Vagina (tissue), 2 donors: Measurements from ENCODE around the gene SIAH3. TPM values are rescaled to one million over a fixed set of nuclear protein-coding genes. Genes with fewer than 3 reads are reported as not detected.

Source experiments
- DNase-seq, 2 donors: peaks; one replicate each; pipeline ENCODE4 v3.0.0-alpha.2; 2017; ENCODE audit errors: extremely low spot score in 2 of 2
- H3K27ac ChIP-seq: fragments of 200-600 bp; sonication (generic); one replicate; pipeline ENCODE4 v1.5.1; 2019
- H3K27me3 ChIP-seq: fragments of 200-600 bp; sonication (generic); one replicate; pipeline ENCODE4 v1.5.1; 2019
- H3K36me3 ChIP-seq, 2 donors: fragments of 200-600 bp; sonication (generic); one replicate each; pipeline ENCODE4 v1.5.1; 2017 to 2019
- H3K4me1 ChIP-seq: fragments of 200-600 bp; sonication (generic); one replicate; pipeline ENCODE4 v1.5.1; 2019
- H3K4me3 ChIP-seq, 2 donors: fragments of 200-600 bp; sonication (generic); 1 replicate in 1 of 2; 2 replicates in 1 of 2; pipeline ENCODE4 v1.5.1; 2016 to 2019
- H3K9me3 ChIP-seq: fragments of 200-600 bp; sonication (generic); one replicate; pipeline ENCODE4 v1.5.1; 2019
- POLR2A ChIP-seq, 2 donors: fragments of 450-650 bp; IDR thresholded peaks; one replicate each; pipeline ENCODE4 v1.6.1; 2017; ENCODE audit warnings: antibody characterized with exemption in 2 of 2, mild to moderate bottlenecking in 2 of 2, moderate library complexity in 2 of 2
- POLR2AphosphoS5 ChIP-seq, 2 donors: sonication (generic); formaldehyde crosslinking; IDR thresholded peaks; one replicate each; pipeline ENCODE4 v1.9.0; 2017; ENCODE audit warnings: antibody characterized with exemption in 2 of 2, mild to moderate bottlenecking in 2 of 2, low read depth in 1 of 2; ENCODE audit not compliant: insufficient read depth in 1 of 2
- intact Hi-C: fragments of 100-400 bp; cut with DNase I; formaldehyde crosslinking; loops from one replicate; pipeline ENCODE4 v1.15.1; 2023
- total RNA-seq: library from RNA; depleted of rRNA; stranded (reverse); fragments of >200 nt; gene quantifications from one replicate; pipeline ENCODE4 v1.2.3, GENCODE V29; 2016
- TF ChIP-seq, protein P1 (sequence below), 3 experiments: fragments of 450-650 bp in 2 of 3; fragments of 200-600 bp in 1 of 3; sonication (generic) in 1 of 3; IDR thresholded peaks; one replicate each; pipeline ENCODE4 v1.5.1; 2017 to 2019; ENCODE audit warnings: antibody characterized with exemption in 3 of 3, mild to moderate bottlenecking in 2 of 3, moderate library complexity in 2 of 3

The SIAH3 gene
- total RNA-seq, 1 donor from 2014 or later: not detected

DNA sequence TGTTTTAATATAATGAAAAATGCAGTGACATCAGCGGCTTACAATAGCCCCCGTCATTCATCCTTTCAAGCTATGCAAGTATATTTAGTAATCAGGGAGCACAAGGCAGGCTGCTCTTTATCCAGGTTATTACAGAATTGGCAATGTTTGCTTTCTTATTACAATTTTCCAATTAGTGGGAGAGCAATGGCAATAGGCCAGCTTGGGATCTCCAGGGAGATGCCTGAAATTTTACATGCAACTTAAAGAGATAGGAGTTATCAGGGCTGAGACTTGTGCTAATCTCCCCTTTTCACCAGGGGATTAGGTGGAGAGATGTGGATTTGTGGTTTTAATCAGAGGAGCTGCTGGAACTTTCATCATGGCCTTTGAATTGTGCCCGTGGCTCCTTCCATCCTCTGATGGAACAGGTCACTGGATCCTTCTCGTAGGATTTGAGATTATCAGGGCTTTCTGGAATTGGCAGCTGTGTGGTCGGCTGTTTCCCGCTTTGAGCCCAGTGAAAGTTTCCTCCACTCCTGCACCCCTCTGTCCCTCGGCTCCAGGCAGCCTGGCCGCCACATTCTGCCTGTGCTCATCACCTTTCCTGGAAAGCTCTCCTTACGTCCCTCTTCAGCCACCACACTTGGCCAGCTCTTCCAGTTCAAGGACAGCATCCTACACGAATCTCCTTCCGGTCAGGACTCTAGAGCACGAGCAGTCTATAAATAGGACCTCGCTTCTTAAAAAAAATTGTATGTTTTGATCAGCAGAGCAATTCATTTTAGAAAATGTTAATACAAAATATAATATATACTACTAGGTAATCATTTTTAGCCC is 102.4 kb downstream of the SIAH3 start:
- Histone ChIP-seq H3K9me3 (no peaks in the 10 kb centered on the region), H3K4me1 (no peaks in the 10 kb centered on the region), H3K27ac (no peak overlapping the region), H3K4me3 (no peak overlapping the region), H3K36me3 (no peaks in the 10 kb centered on the region), H3K27me3 (no peaks in the 10 kb centered on the region)
- no peak for DNase-seq
- intact Hi-C loops: no loop called here
- TF ChIP-seq POLR2A (IDR thresholded peaks at IDR 0.05) (no peak), POLR2AphosphoS5 (IDR thresholded peaks at IDR 0.05; ENCODE audit: insufficient read depth in 1 of 2, low read depth in 1 of 2) (no peak)
- TF ChIP-seq, protein P1, sequence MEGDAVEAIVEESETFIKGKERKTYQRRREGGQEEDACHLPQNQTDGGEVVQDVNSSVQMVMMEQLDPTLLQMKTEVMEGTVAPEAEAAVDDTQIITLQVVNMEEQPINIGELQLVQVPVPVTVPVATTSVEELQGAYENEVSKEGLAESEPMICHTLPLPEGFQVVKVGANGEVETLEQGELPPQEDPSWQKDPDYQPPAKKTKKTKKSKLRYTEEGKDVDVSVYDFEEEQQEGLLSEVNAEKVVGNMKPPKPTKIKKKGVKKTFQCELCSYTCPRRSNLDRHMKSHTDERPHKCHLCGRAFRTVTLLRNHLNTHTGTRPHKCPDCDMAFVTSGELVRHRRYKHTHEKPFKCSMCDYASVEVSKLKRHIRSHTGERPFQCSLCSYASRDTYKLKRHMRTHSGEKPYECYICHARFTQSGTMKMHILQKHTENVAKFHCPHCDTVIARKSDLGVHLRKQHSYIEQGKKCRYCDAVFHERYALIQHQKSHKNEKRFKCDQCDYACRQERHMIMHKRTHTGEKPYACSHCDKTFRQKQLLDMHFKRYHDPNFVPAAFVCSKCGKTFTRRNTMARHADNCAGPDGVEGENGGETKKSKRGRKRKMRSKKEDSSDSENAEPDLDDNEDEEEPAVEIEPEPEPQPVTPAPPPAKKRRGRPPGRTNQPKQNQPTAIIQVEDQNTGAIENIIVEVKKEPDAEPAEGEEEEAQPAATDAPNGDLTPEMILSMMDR (IDR thresholded peaks at IDR 0.05): no peak

DNA sequence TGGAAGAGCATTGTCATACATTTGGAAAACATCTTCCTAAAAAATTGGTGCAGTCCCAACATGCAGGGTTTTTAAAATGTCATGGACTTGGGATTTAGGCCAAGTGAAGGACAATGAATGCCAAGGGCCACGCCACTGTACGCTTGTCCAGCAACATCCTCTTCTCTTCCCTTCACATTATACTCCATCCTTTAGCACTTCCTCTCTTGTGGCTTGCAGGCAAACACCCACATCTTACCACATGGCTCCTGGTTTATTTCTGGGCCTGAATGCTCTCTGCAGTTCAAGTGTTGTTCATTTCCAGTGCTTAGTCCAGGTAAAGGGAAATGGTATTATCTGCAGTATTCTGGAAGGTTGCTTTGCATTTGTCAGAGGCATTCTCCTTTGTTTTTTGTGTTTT is 104.5 kb downstream of the SIAH3 start:
- intact Hi-C loops: no loop called here
- no peaks in the 10 kb centered on the region for H3K27me3 ChIP-seq
- TF ChIP-seq, protein P1 (IDR thresholded peaks at IDR 0.05): no peak
- TF ChIP-seq POLR2A (IDR thresholded peaks at IDR 0.05): no peak
- no peak for TF ChIP-seq POLR2AphosphoS5 (IDR thresholded peaks at IDR 0.05; ENCODE audit: insufficient read depth in 1 of 2, low read depth in 1 of 2)

DNA sequence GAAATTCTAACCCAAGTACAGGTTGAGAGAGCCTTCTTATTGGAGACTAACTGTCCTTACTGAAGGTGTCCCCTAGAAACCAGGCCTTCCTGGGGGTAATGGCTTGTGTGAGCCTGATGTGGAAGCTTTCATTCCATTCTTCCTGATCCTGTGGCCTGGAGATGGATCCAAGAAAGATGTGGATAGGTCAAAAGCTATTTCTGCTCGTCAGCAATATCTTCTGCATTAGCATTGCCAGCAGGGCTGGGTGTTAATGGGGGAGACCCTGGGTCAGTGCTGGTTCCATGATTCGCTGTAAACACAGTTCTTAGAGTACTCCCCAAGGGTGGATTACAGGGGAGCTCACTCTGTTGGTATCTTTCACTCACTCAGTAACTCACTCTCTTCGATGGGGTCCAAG is 106.6 kb downstream of the SIAH3 start:
- Histone ChIP-seq H3K27ac (no peak overlapping the region), H3K27me3 (no peaks in the 10 kb centered on the region), H3K4me3 (no peak overlapping the region), H3K4me1 (no peaks in the 10 kb centered on the region), H3K9me3 (no peaks in the 10 kb centered on the region), H3K36me3 (no peaks in the 10 kb centered on the region)
- TF ChIP-seq, protein P1 (IDR thresholded peaks at IDR 0.05): no peak
- TF ChIP-seq POLR2A (IDR thresholded peaks at IDR 0.05) (no peak), POLR2AphosphoS5 (IDR thresholded peaks at IDR 0.05; ENCODE audit: insufficient read depth in 1 of 2, low read depth in 1 of 2) (no peak)
- intact Hi-C loops: no loop called here
- no peak for DNase-seq

More for the DNA sequence above, 104.5 kb downstream of the SIAH3 start:
- no peak for DNase-seq
- Histone ChIP-seq H3K36me3 (no peaks in the 10 kb centered on the region), H3K4me1 (no peaks in the 10 kb centered on the region), H3K9me3 (no peaks in the 10 kb centered on the region), H3K27ac (no peak overlapping the region), H3K4me3 (no peak overlapping the region)

DNA sequence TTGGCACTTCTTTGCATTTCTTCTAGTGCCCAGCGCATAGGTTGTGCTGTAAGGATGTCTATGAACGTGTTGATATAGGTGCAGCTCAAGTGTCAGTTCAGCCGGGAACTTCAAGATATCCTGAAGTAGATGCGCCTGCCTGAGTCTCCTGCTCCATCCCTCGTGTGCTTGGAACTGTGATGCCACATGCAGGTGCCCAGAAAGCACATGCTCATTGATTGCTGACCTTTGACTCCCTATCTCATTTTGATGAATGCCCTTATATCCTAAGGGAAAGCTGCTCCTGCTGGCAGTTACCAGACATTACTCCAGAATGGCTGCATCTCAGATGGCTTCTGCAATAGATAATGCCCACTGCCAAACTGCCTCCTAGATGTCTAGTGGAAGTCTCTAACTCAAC is 108.6 kb downstream of the SIAH3 start:
- Histone ChIP-seq H3K36me3 (no peaks in the 10 kb centered on the region), H3K9me3 (no peaks in the 10 kb centered on the region), H3K27ac (no peak overlapping the region), H3K27me3 (no peaks in the 10 kb centered on the region), H3K4me3 (no peak overlapping the region), H3K4me1 (no peaks in the 10 kb centered on the region)
- intact Hi-C loops: no loop called here
- DNase-seq: no peak
- TF ChIP-seq, protein P1 (IDR thresholded peaks at IDR 0.05): no peak
- TF ChIP-seq POLR2AphosphoS5 (IDR thresholded peaks at IDR 0.05; ENCODE audit: insufficient read depth in 1 of 2, low read depth in 1 of 2): no peak
- no peak for TF ChIP-seq POLR2A (IDR thresholded peaks at IDR 0.05)

DNA sequence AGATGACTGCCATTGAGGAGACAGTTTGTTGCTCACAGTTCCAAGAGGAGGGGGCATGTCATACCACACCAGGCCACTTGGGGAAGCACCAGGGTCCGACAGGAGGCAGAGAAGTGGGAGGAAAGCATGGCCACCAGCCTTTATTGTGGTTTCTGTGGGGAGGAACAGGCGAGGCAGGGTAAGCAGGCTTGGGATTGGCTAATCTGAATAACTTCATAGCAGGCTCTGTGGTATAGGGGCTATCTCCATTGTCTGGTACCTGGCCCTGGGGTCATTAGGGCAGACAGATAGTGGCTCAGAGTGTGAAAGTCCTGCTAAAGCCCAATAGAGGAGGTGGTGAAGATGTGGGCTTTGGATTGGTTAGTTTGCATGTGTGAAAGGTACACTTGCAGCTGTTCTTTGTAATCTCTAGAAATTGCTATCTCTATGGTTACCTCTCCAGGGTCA is 114.0 kb downstream of the SIAH3 start:
- Histone ChIP-seq H3K36me3 (no peaks in the 10 kb centered on the region), H3K27me3 (no peaks in the 10 kb centered on the region), H3K4me3 (no peak overlapping the region), H3K4me1 (no peaks in the 10 kb centered on the region), H3K9me3 (no peaks in the 10 kb centered on the region), H3K27ac (no peak overlapping the region)
- TF ChIP-seq POLR2A (IDR thresholded peaks at IDR 0.05) (no peak), POLR2AphosphoS5 (IDR thresholded peaks at IDR 0.05; ENCODE audit: insufficient read depth in 1 of 2, low read depth in 1 of 2) (no peak)
- TF ChIP-seq, protein P1 (IDR thresholded peaks at IDR 0.05): no peak
- DNase-seq: no peak
- intact Hi-C loops: no loop called here
